Astrocyte of the spinal cord (primary cell): ENCODE data around the gene ELK1.

Experiments used
- DNase-seq: peaks from one replicate; pipeline ENCODE4 v3.0.0; 2011; ENCODE audit warnings: low read depth, low spot score
- H3K4me3 ChIP-seq: 2 replicates; pipeline ENCODE4 v1.5.1; 2011; ENCODE audit warnings: low read depth, mild to moderate bottlenecking, low read length, moderate library complexity
- in situ Hi-C: cut with HindIII; loops from 2 replicates; pipeline ENCODE4 v1.10.0; 2017; ENCODE audit warnings: low sequenced_read_pairs
- TF ChIP-seq, protein P1 (sequence below): IDR thresholded peaks from 2 replicates; pipeline ENCODE4 v1.5.1; 2012; ENCODE audit warnings: low read depth, mild to moderate bottlenecking, low read length, inconsistent platforms

ELK1 gene

GRCh38 chrX:47597222-47597621 is 53.1 kb downstream of the ELK1 start:
- TF ChIP-seq, protein P1, sequence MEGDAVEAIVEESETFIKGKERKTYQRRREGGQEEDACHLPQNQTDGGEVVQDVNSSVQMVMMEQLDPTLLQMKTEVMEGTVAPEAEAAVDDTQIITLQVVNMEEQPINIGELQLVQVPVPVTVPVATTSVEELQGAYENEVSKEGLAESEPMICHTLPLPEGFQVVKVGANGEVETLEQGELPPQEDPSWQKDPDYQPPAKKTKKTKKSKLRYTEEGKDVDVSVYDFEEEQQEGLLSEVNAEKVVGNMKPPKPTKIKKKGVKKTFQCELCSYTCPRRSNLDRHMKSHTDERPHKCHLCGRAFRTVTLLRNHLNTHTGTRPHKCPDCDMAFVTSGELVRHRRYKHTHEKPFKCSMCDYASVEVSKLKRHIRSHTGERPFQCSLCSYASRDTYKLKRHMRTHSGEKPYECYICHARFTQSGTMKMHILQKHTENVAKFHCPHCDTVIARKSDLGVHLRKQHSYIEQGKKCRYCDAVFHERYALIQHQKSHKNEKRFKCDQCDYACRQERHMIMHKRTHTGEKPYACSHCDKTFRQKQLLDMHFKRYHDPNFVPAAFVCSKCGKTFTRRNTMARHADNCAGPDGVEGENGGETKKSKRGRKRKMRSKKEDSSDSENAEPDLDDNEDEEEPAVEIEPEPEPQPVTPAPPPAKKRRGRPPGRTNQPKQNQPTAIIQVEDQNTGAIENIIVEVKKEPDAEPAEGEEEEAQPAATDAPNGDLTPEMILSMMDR = no peak
- H3K4me3 ChIP-seq = no peak overlapping the region
- no peak for DNase-seq
- in situ Hi-C loops = no loop called here

DNA sequence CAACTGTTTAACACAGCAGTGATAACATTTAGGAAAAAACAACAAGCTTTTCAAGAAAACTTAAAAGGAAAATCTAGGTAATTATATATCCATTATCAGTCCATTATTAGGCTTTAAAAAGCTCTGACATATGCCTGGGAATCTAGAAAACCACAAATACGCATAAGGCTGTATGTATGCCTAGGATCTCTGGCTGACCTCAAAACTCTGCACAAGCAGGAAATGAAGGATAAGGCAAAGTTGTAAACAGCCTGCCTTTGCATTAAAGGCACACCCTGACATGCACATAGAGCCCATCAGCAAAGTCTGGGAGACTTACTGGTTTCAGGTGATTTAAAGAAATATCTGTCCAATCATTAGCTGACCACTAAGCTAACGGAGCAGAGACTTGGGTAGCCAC is 54.1 kb downstream of the ELK1 start:
- TF ChIP-seq, protein P1 = no peak
- in situ Hi-C loops = no loop called here
- H3K4me3 ChIP-seq = no peak overlapping the region
- peak; percentile 23 for DNase-seq

DNA sequence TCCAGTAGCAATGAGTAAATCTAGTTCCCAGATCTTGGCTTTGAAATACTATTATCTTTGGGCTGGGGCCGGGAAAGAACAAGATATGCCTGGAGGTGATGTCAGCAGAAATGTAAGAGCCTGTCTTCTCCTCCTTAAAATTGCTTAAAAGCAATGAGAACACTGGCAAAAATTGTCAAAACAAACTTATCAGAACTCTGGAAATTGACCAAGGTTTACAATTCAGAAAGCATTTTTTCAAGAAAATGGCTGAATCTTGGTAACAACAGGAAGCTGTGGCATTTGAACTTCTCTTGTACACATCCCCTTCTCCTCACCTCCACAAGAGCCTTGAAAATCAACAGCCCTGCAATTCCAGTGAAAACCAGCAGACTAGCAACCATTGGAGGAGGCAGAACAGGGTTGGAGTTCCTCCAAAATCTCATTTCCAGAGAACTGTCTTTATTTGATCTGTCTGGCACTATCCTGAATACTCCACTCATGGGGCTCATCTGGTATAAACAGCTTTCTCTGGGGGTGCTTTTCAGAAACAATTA is 54.6 kb downstream of the ELK1 start:
- peak; percentile 80 for DNase-seq
- in situ Hi-C loops = no loop called here
- no peak overlapping the region for H3K4me3 ChIP-seq
- TF ChIP-seq, protein P1 = no peak

DNA sequence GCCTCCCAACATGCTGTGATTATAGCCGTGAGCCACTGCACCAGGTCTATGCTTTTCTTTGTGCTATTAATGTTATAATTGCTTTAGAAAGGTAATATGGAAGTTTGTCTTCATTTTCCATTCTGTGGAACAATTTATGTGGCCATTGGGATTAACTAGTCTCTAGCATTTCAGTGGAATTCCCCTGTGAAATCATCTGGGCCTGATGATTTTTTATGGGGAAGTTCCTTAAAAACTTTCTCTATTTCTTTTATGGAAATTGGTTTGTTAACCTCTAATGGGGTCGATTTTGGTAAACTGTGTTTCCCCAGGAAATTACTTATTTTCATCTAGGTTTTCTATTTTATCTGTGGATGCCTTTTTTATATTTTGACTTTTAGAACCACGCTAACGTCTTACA is 56.8 kb downstream of the ELK1 start:
- TF ChIP-seq, protein P1 = no peak
- in situ Hi-C loops = no loop called here
- no peak for DNase-seq
- no peak overlapping the region for H3K4me3 ChIP-seq

DNA sequence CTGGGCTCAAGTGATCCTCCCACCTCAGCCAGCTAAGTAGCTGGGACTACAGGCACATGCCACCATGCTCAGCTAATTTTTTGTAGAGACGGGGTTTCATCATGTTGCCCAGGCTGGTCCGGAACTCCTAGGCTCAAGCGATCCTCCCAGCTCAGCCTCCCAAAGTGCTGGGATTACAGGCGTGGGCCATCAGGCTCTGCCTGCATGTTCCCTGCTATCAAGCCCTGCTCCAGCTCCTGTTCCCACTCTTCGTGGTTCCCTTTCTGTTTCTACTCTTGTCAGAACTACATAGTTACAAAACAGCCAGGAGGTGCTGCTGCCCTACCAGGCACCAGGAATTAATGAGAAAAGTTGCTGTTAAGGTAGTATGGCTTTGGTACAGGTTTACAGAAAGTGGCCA is 59.4 kb downstream of the ELK1 start:
- H3K4me3 ChIP-seq = no peak overlapping the region
- DNase-seq = no peak
- TF ChIP-seq, protein P1 = no peak
- in situ Hi-C loops = no loop called here

DNA sequence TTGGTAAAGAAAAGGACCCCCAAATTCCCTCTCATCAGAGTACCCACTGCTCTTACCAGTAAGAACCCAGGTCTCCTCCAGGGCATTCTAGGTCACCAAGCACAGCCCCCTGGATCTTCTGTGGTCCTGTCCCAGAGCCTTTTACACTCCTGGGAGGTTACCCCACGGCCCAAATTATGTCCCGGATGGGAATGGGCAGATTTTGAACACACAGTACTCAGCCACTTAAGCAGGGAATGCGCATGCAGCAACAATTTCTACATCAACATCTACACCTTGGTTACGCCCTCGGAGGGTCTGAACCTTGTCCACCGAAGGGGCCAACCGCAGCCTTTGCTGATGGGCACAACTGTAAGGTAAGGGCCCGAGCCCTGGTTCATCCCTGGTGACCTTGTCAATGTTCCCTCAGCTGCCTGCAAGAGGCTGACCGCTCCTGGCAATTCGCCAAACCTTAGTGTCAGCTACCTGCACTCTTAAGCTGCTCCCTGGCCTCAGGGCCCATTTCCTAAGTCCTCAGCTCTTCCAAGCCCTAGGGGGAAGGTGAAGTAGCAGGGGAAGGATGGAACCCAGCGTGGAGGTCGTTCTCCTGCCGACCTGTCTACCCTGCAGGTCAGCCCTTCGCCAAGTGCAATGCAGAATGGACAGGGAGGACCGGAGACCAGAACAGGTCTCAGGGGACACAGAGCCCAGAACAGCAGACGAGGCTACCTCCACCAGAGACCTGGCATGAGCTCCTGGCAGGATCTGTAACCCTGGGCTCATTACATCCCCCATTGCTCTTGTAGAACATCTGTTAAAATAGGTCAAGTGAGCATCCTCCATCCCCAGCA is 62.2 kb downstream of the ELK1 start:
- DNase-seq = no peak
- no peak overlapping the region for H3K4me3 ChIP-seq
- TF ChIP-seq, protein P1 = no peak
- in situ Hi-C loops = no loop called here
